ENCODE data around the gene MAP1LC3A. TPM values are rescaled to one million over a fixed set of nuclear protein-coding genes. Genes with fewer than 3 reads are reported as not detected.

The MAP1LC3A gene
- total RNA-seq, 1 experiment from 2014 or later: 25.9 TPM

GRCh38 chr20:34512266-34512954, 46.1 kb upstream of the MAP1LC3A start:
- H3K27ac ChIP-seq (ENCODE audit: insufficient read length, low read depth, low read length): no peak overlapping the region
- H3K4ac ChIP-seq (ENCODE audit: low read depth, low read length): no peak overlapping the region

More at GRCh38 chr20:34512266-34512954, 46.1 kb upstream of the MAP1LC3A start:
- Mint-ChIP-seq H3K27me3 (ENCODE audit: low read depth) (peaks cover 2% of the 10 kb centered on the region; the same call in 1 of the 2 replicates), H3K27ac (0 out of 7 replicates have a peak overlapping the region, but pooled peaks of 1 of the 3 experiments have one; percentile 4), H3K4me1 (peaks cover 10 to 12% of the 10 kb centered on the region in 2 experiments), H3K9me3 (no peaks in the 10 kb centered on the region; a peak in 1 of 5 replicates), H3K36me3 (ENCODE audit: insufficient read depth in 1 of 3, low read depth in 3 of 3) (peaks cover 0 to 24% (median 13%) of the 10 kb centered on the region in 3 experiments; a peak in 4 of 7 replicates), H3K4me3 (no peak overlapping the region)
- H4K91ac ChIP-seq (ENCODE audit: insufficient read length, low read depth, low read length): no peak overlapping the region
- H4K5ac ChIP-seq (ENCODE audit: insufficient read length, low read depth, low read length): no peak overlapping the region
- H2AFZ ChIP-seq (ENCODE audit: low read length): no peak overlapping the region
- no peak overlapping the region for H2BK120ac ChIP-seq (ENCODE audit: low read depth, low read length, poor library complexity, severe bottlenecking)
- H2BK20ac ChIP-seq (ENCODE audit: low read depth, low read length, poor library complexity, severe bottlenecking): no peak overlapping the region
- no peak overlapping the region for H3K23ac ChIP-seq (ENCODE audit: insufficient read length, low read depth, low read length)
- TF ChIP-seq CTCF (conservative IDR thresholded peaks at IDR 0.05): no peak
- no peak overlapping the region for H2AK5ac ChIP-seq (ENCODE audit: insufficient read length, low read length)
- H3T11ph ChIP-seq (ENCODE audit: low read length): no peak overlapping the region
- peaks cover 7% of the 10 kb centered on the region for H3K23me2 ChIP-seq (ENCODE audit: insufficient read length, low read depth, low read length, poor library complexity, severe bottlenecking)
- H3K56ac ChIP-seq (ENCODE audit: insufficient read length, low read depth, low read length): no peak overlapping the region
- no peaks in the 10 kb centered on the region for H4K20me1 ChIP-seq (ENCODE audit: control insufficient read depth, insufficient read depth, insufficient read length)
- H3K18ac ChIP-seq (ENCODE audit: insufficient read length, low read depth, low read length): no peak overlapping the region
- no peaks in the 10 kb centered on the region for H3K79me1 ChIP-seq (ENCODE audit: insufficient read depth, low read depth, low read length, poor library complexity, severe bottlenecking)
- WGBS (ENCODE audit: extremely low coverage, insufficient read length, low lambda C conversion rate): no CpG with 5 or more reads among the region's 4 CpGs
- no peak overlapping the region for H4K8ac ChIP-seq (replicated peaks; ENCODE audit: insufficient read length, low read depth, low read length)
- no peaks in the 10 kb centered on the region for H3K27me3 ChIP-seq (ENCODE audit: insufficient read depth, low read length)
- DNase-seq: no peak
- H3K14ac ChIP-seq (ENCODE audit: insufficient read depth, low read length): no peak overlapping the region
- no peak overlapping the region for H2BK12ac ChIP-seq (ENCODE audit: insufficient read length, low read depth, low read length)
- no peak overlapping the region for H2BK15ac ChIP-seq (ENCODE audit: low read depth, low read length)
- H3K9me3 ChIP-seq (ENCODE audit: control insufficient read depth, low read depth, low read length): no peaks in the 10 kb centered on the region
- no peak overlapping the region for H3K9ac ChIP-seq (ENCODE audit: extremely low read depth, insufficient read length, low read length)
- no peak overlapping the region for H2BK5ac ChIP-seq (ENCODE audit: insufficient read length, low read length)
- H3K79me2 ChIP-seq (ENCODE audit: insufficient read depth, low read length): no peaks in the 10 kb centered on the region
- no peaks in the 10 kb centered on the region for H3K4me1 ChIP-seq (ENCODE audit: insufficient read depth, low read length)
- H3K4me2 ChIP-seq (ENCODE audit: insufficient read depth, insufficient read length, low read length): no peak overlapping the region
